ENCODE measurements around the gene JAGN1.
"Not testable (repeated sequence)": the region's sequence is repeated elsewhere in the genome, so short reads cannot be mapped to it uniquely, and the experiment has no call there.

Gene JAGN1

GRCh38 chr3:9888540-9888939, 1.9 kb upstream of the JAGN1 start:
- DNase-seq (ENCODE audit: low read depth, low spot score): no peak
- no peak overlapping the region for H3K4me3 ChIP-seq (ENCODE audit: low read depth, low read length)
- TF ChIP-seq CTCF (IDR thresholded peaks at IDR 0.05; ENCODE audit: low read depth, low read length): no peak
- in situ Hi-C loops (cut with HindIII; ENCODE audit: low sequenced_read_pairs): no loop called here

- in situ Hi-C loops (cut with HindIII; ENCODE audit: low sequenced_read_pairs): no loop called here
- H3K4me3 ChIP-seq (ENCODE audit: low read depth, low read length): no peak overlapping the region
- no peak for DNase-seq (ENCODE audit: low read depth, low spot score)
- TF ChIP-seq CTCF (IDR thresholded peaks at IDR 0.05; ENCODE audit: low read depth, low read length): no peak
Measured at GRCh38 chr3:9889405-9889804, 1.0 kb upstream of the JAGN1 start.

GRCh38 chr3:9891072-9891622, 737 bp downstream of the JAGN1 start:
- in situ Hi-C loops (cut with HindIII; ENCODE audit: low sequenced_read_pairs): no loop called here

GRCh38 chr3:9893739-9894138, 3.3 kb downstream of the JAGN1 start:
- in situ Hi-C loops (cut with HindIII; ENCODE audit: low sequenced_read_pairs): no loop called here
- no peak for DNase-seq (ENCODE audit: low read depth, low spot score)
- no peak overlapping the region for H3K4me3 ChIP-seq (ENCODE audit: low read depth, low read length)
- no peak for TF ChIP-seq CTCF (IDR thresholded peaks at IDR 0.05; ENCODE audit: low read depth, low read length)

More at GRCh38 chr3:9891072-9891622, 737 bp downstream of the JAGN1 start:
- no peak for TF ChIP-seq CTCF (IDR thresholded peaks at IDR 0.05; ENCODE audit: low read depth, low read length)
- DNase-seq (ENCODE audit: low read depth, low spot score): no peak
- peak overlapping the region; percentile 84 for H3K4me3 ChIP-seq (ENCODE audit: low read depth, low read length)

- DNase-seq (ENCODE audit: low read depth, low spot score); in situ Hi-C loops (cut with HindIII; ENCODE audit: low sequenced_read_pairs); H3K4me3 ChIP-seq (ENCODE audit: low read depth, low read length): not testable (repeated sequence)
Measured at GRCh38 chr3:9895715-9896114, 5.3 kb downstream of the JAGN1 start.

GRCh38 chr3:9896755-9897407, 6.5 kb downstream of the JAGN1 start:
- in situ Hi-C loops (cut with HindIII; ENCODE audit: low sequenced_read_pairs); H3K4me3 ChIP-seq (ENCODE audit: low read depth, low read length); DNase-seq (ENCODE audit: low read depth, low spot score): not testable (repeated sequence)

GRCh38 chr3:9897408-9898372, 7.3 kb downstream of the JAGN1 start:
- in situ Hi-C loops (cut with HindIII; ENCODE audit: low sequenced_read_pairs): no loop called here
- no peak overlapping the region for H3K4me3 ChIP-seq (ENCODE audit: low read depth, low read length)
- TF ChIP-seq CTCF (IDR thresholded peaks at IDR 0.05; ENCODE audit: low read depth, low read length): no peak
- DNase-seq (ENCODE audit: low read depth, low spot score): peak; percentile 34

Measured in astrocyte of the spinal cord (primary cell).